AG04450 (cell line): Measurements from ENCODE around the gene GARIN5B. TPM values are rescaled to one million over a fixed set of nuclear protein-coding genes. Genes with fewer than 3 reads are reported as not detected.

Source experiments
- CTCF ChIA-PET: fragments of 300-600, 350-600 bp; formaldehyde crosslinking; extraction: SDS; loops from one replicate; lab custom pipeline; 2022; ENCODE audit warnings: antibody characterized with exemption, inconsistent platforms; lab: Charles Lee
- POLR2A ChIA-PET: fragments of 350-600 bp; formaldehyde crosslinking; extraction: SDS; loops from one replicate; lab custom pipeline; 2021; ENCODE audit warnings: antibody characterized with exemption, inconsistent platforms; lab: Yijun Ruan, JAX
- DNase-seq: peaks from one replicate; pipeline ENCODE4 v3.0.0-alpha.2; 2011; ENCODE audit warnings: low read depth, low spot score
- H3K27ac ChIP-seq: one replicate; pipeline ENCODE4 v1.5.1; 2012; ENCODE audit warnings: low read depth, low read length, control low read depth
- H3K27me3 ChIP-seq: one replicate; pipeline ENCODE4 v1.6.0; 2012; ENCODE audit warnings: low read length; ENCODE audit not compliant: control insufficient read depth, insufficient read depth
- H3K4me3 ChIP-seq: 2 replicates; pipeline ENCODE4 v1.5.1; 2011; ENCODE audit warnings: mild to moderate bottlenecking, low read depth, low read length, control low read depth
- H3K9me3 ChIP-seq: 2 replicates; pipeline ENCODE4 v1.5.1; 2012; ENCODE audit warnings: low read length; ENCODE audit not compliant: control insufficient read depth, insufficient read depth
- CTCF ChIP-seq: IDR thresholded peaks from 2 replicates; pipeline ENCODE4 v1.5.1; 2011; ENCODE audit warnings: low read depth, low read length, control low read depth, inconsistent platforms
- polyA plus RNA-seq: library from polyadenylated mRNA; depleted of rRNA; stranded (reverse); fragments of >200 nt; gene quantifications from 2 replicates; pipeline ENCODE4 v1.2.3, GENCODE V29; 2011

Gene GARIN5B
- polyA plus RNA-seq, 1 experiment, result not detected

- TF ChIP-seq CTCF, result no peak
- CTCF ChIA-PET, result interaction anchor here (1.1 to 3.2 kb wide), 2 partner anchors 83 to 93 kb away, joined by 3 to 15 read pairs; no protein-coding TSS in a partner anchor
Measured at GRCh38 chr19:55384920-55385723, 22.1 kb upstream of the GARIN5B start.

GRCh38 chr19:55384131-55384919 is 21.3 kb upstream of the GARIN5B start, which contains the start of gene TMEM238:
TMEM238 (minus strand) TSS chr19:55384292; CDS start chr19:55384259, 33 bp downstream.
- POLR2A ChIA-PET, result interaction anchor here (0.6 to 2.9 kb wide), 12 partner anchors 9 to 125 kb away, joined by 3 to 24 read pairs (median 5); partner anchors contain the start of genes GARIN5B, HSPBP1, IL11 and PPP6R1
- no peak for DNase-seq
- H3K4me3 ChIP-seq, result peak within 1 kb of the TSS; percentile 99
- H3K27ac ChIP-seq, result peak within 1 kb of the TSS; percentile 93
- TF ChIP-seq CTCF, result no peak
- H3K27me3 ChIP-seq, result no peaks in the 10 kb centered on the region
- H3K9me3 ChIP-seq, result peaks cover 4% of the 10 kb centered on the region; the same call in 1 of the 2 replicates
- CTCF ChIA-PET, result interaction anchor here (1.1 to 3.2 kb wide), 3 partner anchors 45 to 93 kb away, joined by 3 to 15 read pairs (median 3); partner anchors contain the start of gene KMT5C

More at GRCh38 chr19:55384920-55385723, 22.1 kb upstream of the GARIN5B start:
- Histone ChIP-seq H3K27me3 (no peaks in the 10 kb centered on the region), H3K9me3 (peaks cover 4% of the 10 kb centered on the region; the same call in 1 of the 2 replicates), H3K27ac (peak overlapping the region; percentile 93), H3K4me3 (peak overlapping the region; percentile 99)
- POLR2A ChIA-PET, result interaction anchor here (0.7 to 2.9 kb wide), 5 partner anchors 11 to 126 kb away, joined by 3 to 24 read pairs (median 4); partner anchors contain the start of genes IL11 and PPP6R1
- DNase-seq, result peak; percentile 87

GRCh38 chr19:55383279-55384130 is 20.4 kb upstream of the GARIN5B start:
- DNase-seq, result no peak
- Histone ChIP-seq H3K27me3 (no peaks in the 10 kb centered on the region), H3K9me3 (peaks cover 4% of the 10 kb centered on the region; the same call in 1 of the 2 replicates), H3K27ac (peak overlapping the region; percentile 2), H3K4me3 (peak overlapping the region; percentile 58)
- CTCF ChIA-PET, result interaction anchor here (0.6 to 3.2 kb wide), 4 partner anchors 44 to 242 kb away, joined by 3 to 15 read pairs (median 3); partner anchors contain the start of gene KMT5C
- no peak for TF ChIP-seq CTCF
- POLR2A ChIA-PET, result interaction anchor here (0.6 to 2.9 kb wide), 10 partner anchors 8 to 124 kb away, joined by 3 to 24 read pairs (median 6); partner anchors contain the start of genes GARIN5B, HSPBP1, IL11 and PPP6R1

GRCh38 chr19:55382522-55383054 is 19.5 kb upstream of the GARIN5B start:
- Histone ChIP-seq H3K27ac (no peak overlapping the region), H3K9me3 (peaks cover 4% of the 10 kb centered on the region; the same call in 1 of the 2 replicates), H3K4me3 (no peak overlapping the region), H3K27me3 (no peaks in the 10 kb centered on the region)
- no peak for DNase-seq
- CTCF ChIA-PET, result interaction anchor here (3.2 kb wide), 1 partner anchor 91 kb away, joined by 15 read pairs; no protein-coding TSS in a partner anchor
- TF ChIP-seq CTCF, result no peak
- POLR2A ChIA-PET, result interaction anchor here (2.9 kb wide), 1 partner anchor 13 kb away, joined by 24 read pairs; the partner anchor contains the start of gene IL11
